H9 (cell line): ENCODE data around the gene LDLRAD4. TPM values are rescaled to one million over a fixed set of nuclear protein-coding genes. Genes with fewer than 3 reads are reported as not detected.

ENCODE experiments used
- DNase-seq: peaks from one replicate; pipeline ENCODE4 v3.0.0-alpha.2; 2017
- H2AFZ ChIP-seq: one replicate; pipeline ENCODE4 v1.6.1; 2013; ENCODE audit warnings: mild to moderate bottlenecking, low read length, control low read depth, moderate library complexity
- H2AK5ac ChIP-seq: 2 replicates; pipeline ENCODE4 v1.6.1; 2013; ENCODE audit warnings: low read length, control low read depth, mixed read lengths; ENCODE audit not compliant: insufficient read length
- H2BK120ac ChIP-seq: one replicate; pipeline ENCODE4 v1.6.1; 2013; ENCODE audit warnings: low read depth, mild to moderate bottlenecking, low read length, control low read depth, inconsistent platforms; ENCODE audit not compliant: poor library complexity, severe bottlenecking
- H2BK12ac ChIP-seq: 2 replicates; pipeline ENCODE4 v1.6.1; 2013; ENCODE audit warnings: low read length, control low read depth, mixed read lengths, low read depth; ENCODE audit not compliant: insufficient read length
- H2BK15ac ChIP-seq: 2 replicates; pipeline ENCODE4 v1.6.1; 2013; ENCODE audit warnings: low read depth, low read length, control low read depth
- H2BK20ac ChIP-seq: one replicate; pipeline ENCODE4 v1.6.1; 2013; ENCODE audit warnings: low read depth, mild to moderate bottlenecking, low read length, control low read depth, inconsistent platforms; ENCODE audit not compliant: poor library complexity, severe bottlenecking
- H2BK5ac ChIP-seq: 2 replicates; pipeline ENCODE4 v1.6.1; 2013; ENCODE audit warnings: low read length, control low read depth, mixed read lengths; ENCODE audit not compliant: insufficient read length
- H3K14ac ChIP-seq: 2 replicates; pipeline ENCODE4 v1.6.1; 2013; ENCODE audit warnings: low read length, control low read depth; ENCODE audit not compliant: insufficient read depth
- H3K18ac ChIP-seq: 2 replicates; pipeline ENCODE4 v1.6.1; 2013; ENCODE audit warnings: low read depth, mild to moderate bottlenecking, mixed read lengths, low read length, control low read depth; ENCODE audit not compliant: insufficient read length
- H3K23ac ChIP-seq: 2 replicates; pipeline ENCODE4 v1.6.1; 2013; ENCODE audit warnings: low read length, control low read depth, mixed read lengths, low read depth; ENCODE audit not compliant: insufficient read length
- H3K23me2 ChIP-seq: 2 replicates; pipeline ENCODE4 v1.6.1; 2013; ENCODE audit warnings: low read depth, mild to moderate bottlenecking, mixed read lengths, low read length, control low read depth; ENCODE audit not compliant: insufficient read length, poor library complexity, severe bottlenecking
- H3K27ac ChIP-seq: 2 replicates; pipeline ENCODE4 v1.5.1; 2013; ENCODE audit warnings: low read length, control low read depth, mixed read lengths, low read depth; ENCODE audit not compliant: insufficient read length
- H3K27me3 ChIP-seq: 2 replicates; pipeline ENCODE4 v1.6.1; 2013; ENCODE audit warnings: low read length, control low read depth, inconsistent platforms; ENCODE audit not compliant: insufficient read depth
- H3K4ac ChIP-seq: 2 replicates; pipeline ENCODE4 v1.6.1; 2013; ENCODE audit warnings: low read depth, mild to moderate bottlenecking, control low read depth, inconsistent platforms, low read length, moderate library complexity
- H3K4me1 ChIP-seq: 2 replicates; pipeline ENCODE4 v1.6.1; 2013; ENCODE audit warnings: low read length, control low read depth, inconsistent platforms; ENCODE audit not compliant: insufficient read depth
- H3K4me2 ChIP-seq: 2 replicates; pipeline ENCODE4 v1.6.1; 2013; ENCODE audit warnings: low read length, control low read depth, mixed read lengths; ENCODE audit not compliant: insufficient read length, insufficient read depth
- H3K56ac ChIP-seq: 2 replicates; pipeline ENCODE4 v1.6.1; 2013; ENCODE audit warnings: low read depth, mild to moderate bottlenecking, mixed read lengths, low read length, control low read depth; ENCODE audit not compliant: insufficient read length
- H3K79me1 ChIP-seq: 2 replicates; pipeline ENCODE4 v1.6.1; 2013; ENCODE audit warnings: low read depth, mild to moderate bottlenecking, moderate library complexity, low read length, control low read depth, inconsistent platforms; ENCODE audit not compliant: insufficient read depth, poor library complexity, severe bottlenecking
- H3K79me2 ChIP-seq: 2 replicates; pipeline ENCODE4 v1.6.1; 2013; ENCODE audit warnings: low read length, control low read depth, inconsistent platforms; ENCODE audit not compliant: insufficient read depth
- H3K9ac ChIP-seq: 2 replicates; pipeline ENCODE4 v1.6.1; 2013; ENCODE audit warnings: low read length, control low read depth, mixed read lengths; ENCODE audit not compliant: insufficient read length; ENCODE audit errors: extremely low read depth
- H3K9me3 ChIP-seq: one replicate; pipeline ENCODE4 v1.6.1; 2013; ENCODE audit warnings: low read depth, low read length, inconsistent platforms; ENCODE audit not compliant: control insufficient read depth
- H3T11ph ChIP-seq: one replicate; pipeline ENCODE4 v1.6.1; 2013; ENCODE audit warnings: mild to moderate bottlenecking, low read length, control low read depth, inconsistent platforms
- H4K20me1 ChIP-seq: one replicate; pipeline ENCODE4 v1.6.1; 2013; ENCODE audit not compliant: control insufficient read depth, insufficient read length, insufficient read depth
- H4K5ac ChIP-seq: 2 replicates; pipeline ENCODE4 v1.6.1; 2013; ENCODE audit warnings: low read depth, mild to moderate bottlenecking, mixed read lengths, low read length, control low read depth; ENCODE audit not compliant: insufficient read length
- H4K8ac ChIP-seq: replicated peaks from 2 replicates; pipeline ENCODE4 v1.6.1; 2013; ENCODE audit warnings: low read length, control low read depth, mixed read lengths, low read depth; ENCODE audit not compliant: insufficient read length
- H4K91ac ChIP-seq: 2 replicates; pipeline ENCODE4 v1.6.1; 2013; ENCODE audit warnings: low read depth, mild to moderate bottlenecking, moderate library complexity, mixed read lengths, low read length, control low read depth; ENCODE audit not compliant: insufficient read length
- H3K27ac Mint-ChIP-seq, 3 experiments: 2 replicates in 2 of 3; 3 replicates in 1 of 3; pipeline ENCODE4 v1.8.0; 2020 to 2021; ENCODE audit warnings: mixed read lengths in 3 of 3, mild to moderate bottlenecking in 1 of 3, moderate library complexity in 1 of 3
- H3K27me3 Mint-ChIP-seq: 2 replicates; pipeline ENCODE4 v1.8.0; 2021; ENCODE audit warnings: low read depth, mild to moderate bottlenecking, moderate library complexity, mixed read lengths
- H3K36me3 Mint-ChIP-seq, 3 experiments: 2 replicates in 2 of 3; 3 replicates in 1 of 3; pipeline ENCODE4 v1.8.0; 2020 to 2021; ENCODE audit warnings: low read depth in 3 of 3, mixed read lengths in 3 of 3; ENCODE audit not compliant: insufficient read depth in 1 of 3
- H3K4me1 Mint-ChIP-seq, 2 experiments: 2 replicates each; pipeline ENCODE4 v1.8.0; 2020; ENCODE audit warnings: mixed read lengths in 2 of 2
- H3K4me3 Mint-ChIP-seq, 2 experiments: 2 replicates in 1 of 2; 3 replicates in 1 of 2; pipeline ENCODE4 v1.8.0; 2020 to 2021; ENCODE audit warnings: mild to moderate bottlenecking in 2 of 2, mixed read lengths in 2 of 2, moderate library complexity in 1 of 2
- H3K9me3 Mint-ChIP-seq, 2 experiments: 2 replicates in 1 of 2; 3 replicates in 1 of 2; pipeline ENCODE4 v1.8.0; 2020; ENCODE audit warnings: mild to moderate bottlenecking in 2 of 2, mixed read lengths in 2 of 2, moderate library complexity in 1 of 2
- CTCF ChIP-seq: fragments of 200-600 bp; sonication (generic); conservative IDR thresholded peaks from 3 replicates; pipeline ENCODE4 v1.8.0; 2021; ENCODE audit warnings: antibody characterized with exemption, mild to moderate bottlenecking
- WGBS: extraction: QIAGEN DNeasy Blood & Tissue Kit; methylation state at CpG from one replicate; pipeline ENCODE4 v1.1.7; 2013; ENCODE audit warnings: missing lambda C conversion rate, low lambda C conversion rate, mixed read lengths; ENCODE audit not compliant: insufficient read length; ENCODE audit errors: extremely low coverage; 5-methylcytosine and 5-hydroxymethylcytosine counted together
- total RNA-seq: library from RNA; stranded (reverse); gene quantifications from 2 replicates; pipeline ENCODE4 v1.2.1, GENCODE V29; 2021

Gene LDLRAD4
- total RNA-seq, 1 experiment from 2014 or later: 3.9 TPM

GRCh38 chr18:13482618-13482945 is 264.0 kb downstream of the LDLRAD4 start:
- no peak overlapping the region for H3K4me2 ChIP-seq

More at GRCh38 chr18:13482618-13482945, 264.0 kb downstream of the LDLRAD4 start:
- no peak overlapping the region for H3K4me3 Mint-ChIP-seq
- no peak overlapping the region for H3K9ac ChIP-seq
- TF ChIP-seq CTCF: no peak
- H4K91ac ChIP-seq: no peak overlapping the region
- no peak overlapping the region for H2BK5ac ChIP-seq
- DNase-seq: no peak
- H3K4me1 ChIP-seq: peaks cover 6% of the 10 kb centered on the region; the same call in 1 of the 2 replicates
- H2AK5ac ChIP-seq: no peak overlapping the region
- peak overlapping the region in 1 of 3 experiments; percentile 68; a peak in 3 of 7 replicates for H3K27ac Mint-ChIP-seq
- H3K18ac ChIP-seq: no peak overlapping the region
- H4K8ac ChIP-seq: no peak overlapping the region
- H2AFZ ChIP-seq: no peak overlapping the region
- no peak overlapping the region for H3K56ac ChIP-seq
- H3K36me3 Mint-ChIP-seq: peaks cover 0 to 6% (median 0%) of the 10 kb centered on the region in 3 experiments; a peak in 2 of 7 replicates
- no peaks in the 10 kb centered on the region for H3K23me2 ChIP-seq
- H3K14ac ChIP-seq: no peak overlapping the region
- WGBS: no CpG with 5 or more reads among the region's 1 CpG
- H3K9me3 Mint-ChIP-seq: peaks cover 0 to 4% of the 10 kb centered on the region in 2 experiments; a peak in 3 of 5 replicates
- H3K23ac ChIP-seq: no peak overlapping the region
- no peak overlapping the region for H3K27ac ChIP-seq
- no peaks in the 10 kb centered on the region for H4K20me1 ChIP-seq
- H4K5ac ChIP-seq: no peak overlapping the region
- no peak overlapping the region for H2BK12ac ChIP-seq
- no peaks in the 10 kb centered on the region for H3K79me1 ChIP-seq
- no peak overlapping the region for H2BK120ac ChIP-seq
- H2BK15ac ChIP-seq: no peak overlapping the region
- peaks cover 11 to 30% of the 10 kb centered on the region in 2 experiments for H3K4me1 Mint-ChIP-seq
- H3K4ac ChIP-seq: no peak overlapping the region
- H2BK20ac ChIP-seq: no peak overlapping the region
- H3K27me3 ChIP-seq: no peaks in the 10 kb centered on the region
- no peaks in the 10 kb centered on the region for H3K9me3 ChIP-seq
- no peak overlapping the region for H3T11ph ChIP-seq
- H3K79me2 ChIP-seq: no peaks in the 10 kb centered on the region
- H3K27me3 Mint-ChIP-seq: peaks cover 13% of the 10 kb centered on the region
